Stomach (tissue), 4 donors: ENCODE results near the gene ALB.

Experiments
- CTCF ChIP-seq, 7 experiments: fragments of 450-650 bp in 4 of 7; fragments of 200-600 bp in 3 of 7; sonication (generic) in 3 of 7; IDR thresholded peaks; one replicate each; pipeline ENCODE4 v1.5.1; 2016 to 2019; ENCODE audit warnings: antibody characterized with exemption in 7 of 7, control low read depth in 2 of 7, mild to moderate bottlenecking in 1 of 7
- POLR2A ChIP-seq, 4 donors: fragments of 450-650 bp; IDR thresholded peaks; one replicate each; pipeline ENCODE4 v1.6.1; 2016; ENCODE audit warnings: antibody characterized with exemption in 4 of 4, control low read depth in 2 of 4, mild to moderate bottlenecking in 1 of 4, moderate library complexity in 1 of 4
- POLR2AphosphoS5 ChIP-seq, 3 donors: sonication (generic); formaldehyde crosslinking; IDR thresholded peaks; one replicate each; pipeline ENCODE4 v1.6.1; 2016; ENCODE audit warnings: antibody characterized with exemption in 3 of 3

GRCh38 chr4:73451404-73451803 is 47.3 kb downstream of the ALB start:
- TF ChIP-seq CTCF (IDR thresholded peaks at IDR 0.05) (no peak), POLR2A (IDR thresholded peaks at IDR 0.05) (no peak), POLR2AphosphoS5 (IDR thresholded peaks at IDR 0.05) (no peak)
